Astrocyte of the hippocampus (primary cell): ENCODE measurements around the gene RPN2.

ENCODE experiments used
- DNase-seq: peaks from one replicate; pipeline ENCODE4 v3.0.0; 2011; ENCODE audit warnings: low read depth, low spot score

RPN2 gene

GRCh38 chr20:37266940-37267666 lies 88.0 kb downstream of the RPN2 start:
- no peak for DNase-seq

GRCh38 chr20:37267667-37268313 lies 88.7 kb downstream of the RPN2 start:
- no peak for DNase-seq

GRCh38 chr20:37270576-37271420 lies 91.7 kb downstream of the RPN2 start:
- DNase-seq: peak; percentile 47

- DNase-seq: no peak
Observed at GRCh38 chr20:37271421-37271768, 92.3 kb downstream of the RPN2 start.

- DNase-seq: no peak
Observed at GRCh38 chr20:37273988-37274387, 94.9 kb downstream of the RPN2 start.

- no peak for DNase-seq
Observed at GRCh38 chr20:37274851-37275524, 95.9 kb downstream of the RPN2 start.

- DNase-seq: peak; percentile 80
Observed at GRCh38 chr20:37276494-37277252, 97.5 kb downstream of the RPN2 start.

GRCh38 chr20:37277253-37277593 lies 98.1 kb downstream of the RPN2 start:
- DNase-seq: no peak

GRCh38 chr20:37278966-37279590 lies 99.9 kb downstream of the RPN2 start:
- DNase-seq: no peak

GRCh38 chr20:37279820-37280219 lies 100.7 kb downstream of the RPN2 start:
- no peak for DNase-seq

- DNase-seq: no peak
Observed at GRCh38 chr20:37280403-37280802, 101.3 kb downstream of the RPN2 start.

- DNase-seq: peak; percentile 65
Observed at GRCh38 chr20:37282556-37282955, 103.4 kb downstream of the RPN2 start.

GRCh38 chr20:37283530-37284195 lies 104.5 kb downstream of the RPN2 start:
- no peak for DNase-seq

GRCh38 chr20:37284691-37285161 lies 105.6 kb downstream of the RPN2 start:
- DNase-seq: no peak

GRCh38 chr20:37285664-37286374 lies 106.7 kb downstream of the RPN2 start:
- DNase-seq: no peak

GRCh38 chr20:37288091-37288490 lies 109.0 kb downstream of the RPN2 start:
- DNase-seq: no peak

GRCh38 chr20:37290158-37290810 lies 111.2 kb downstream of the RPN2 start:
- DNase-seq: no peak
